GM12878 (cell line): Measurements from ENCODE around the gene GPRC5D.

Source experiments
- CBFB ChIP-seq: IDR thresholded peaks from 2 replicates; pipeline ENCODE4 v1.6.1; 2016; ENCODE audit warnings: antibody characterized with exemption, low read depth
- CEBPB ChIP-seq, 2 experiments: fragments of 150-350 bp in 1 of 2; IDR thresholded peaks; 2 replicates each; pipeline ENCODE4 v1.6.1; 2012 to 2014; ENCODE audit warnings: low read depth in 2 of 2, low read length in 2 of 2, borderline replicate concordance in 1 of 2, inconsistent platforms in 1 of 2
- CREB1 ChIP-seq: IDR thresholded peaks from 2 replicates; pipeline ENCODE4 v1.6.1; 2012; ENCODE audit warnings: low read depth, mild to moderate bottlenecking, inconsistent platforms
- EP300 ChIP-seq, 2 experiments: fragments of 150-350 bp in 1 of 2; IDR thresholded peaks; 2 replicates each; pipeline ENCODE4 v1.6.1; 2011 to 2012; ENCODE audit warnings: low read depth in 2 of 2, low read length in 2 of 2, borderline replicate concordance in 1 of 2, improper control_type of control experiment in 1 of 2, inconsistent platforms in 1 of 2; ENCODE audit not compliant: control insufficient read depth in 1 of 2
- EZH2 ChIP-seq: IDR thresholded peaks from 2 replicates; pipeline ENCODE4 v1.6.1; 2012; ENCODE audit warnings: low read depth, mild to moderate bottlenecking, control low read depth, inconsistent platforms, low read length, borderline replicate concordance; ENCODE audit not compliant: control insufficient read depth
- GABPA ChIP-seq: IDR thresholded peaks from 2 replicates; pipeline ENCODE4 v1.6.1; 2014; ENCODE audit warnings: antibody characterized with exemption, low read depth, mild to moderate bottlenecking, inconsistent platforms
- TCF12 ChIP-seq: IDR thresholded peaks from 2 replicates; pipeline ENCODE4 v1.6.1; 2011; ENCODE audit warnings: low read depth, mild to moderate bottlenecking, low read length
- TCF3 ChIP-seq: IDR thresholded peaks from 2 replicates; pipeline ENCODE4 v1.6.1; 2012; ENCODE audit warnings: low read depth, mild to moderate bottlenecking, low read length, borderline replicate concordance; ENCODE audit not compliant: insufficient read depth
- ZNF274 ChIP-seq: IDR thresholded peaks from one replicate; pipeline ENCODE4 v1.8.0; 2011; ENCODE audit not compliant: insufficient read length, insufficient read depth
- TF ChIP-seq, protein P1 (sequence below): fragments of 450-650 bp; IDR thresholded peaks from 2 replicates; pipeline ENCODE4 v1.6.1; 2016; ENCODE audit warnings: mild to moderate bottlenecking
- TF ChIP-seq, protein P2 (sequence below): IDR thresholded peaks from 2 replicates; pipeline ENCODE4 v1.6.1; 2012; ENCODE audit warnings: low read depth, low read length, improper control_type of control experiment

DNA sequence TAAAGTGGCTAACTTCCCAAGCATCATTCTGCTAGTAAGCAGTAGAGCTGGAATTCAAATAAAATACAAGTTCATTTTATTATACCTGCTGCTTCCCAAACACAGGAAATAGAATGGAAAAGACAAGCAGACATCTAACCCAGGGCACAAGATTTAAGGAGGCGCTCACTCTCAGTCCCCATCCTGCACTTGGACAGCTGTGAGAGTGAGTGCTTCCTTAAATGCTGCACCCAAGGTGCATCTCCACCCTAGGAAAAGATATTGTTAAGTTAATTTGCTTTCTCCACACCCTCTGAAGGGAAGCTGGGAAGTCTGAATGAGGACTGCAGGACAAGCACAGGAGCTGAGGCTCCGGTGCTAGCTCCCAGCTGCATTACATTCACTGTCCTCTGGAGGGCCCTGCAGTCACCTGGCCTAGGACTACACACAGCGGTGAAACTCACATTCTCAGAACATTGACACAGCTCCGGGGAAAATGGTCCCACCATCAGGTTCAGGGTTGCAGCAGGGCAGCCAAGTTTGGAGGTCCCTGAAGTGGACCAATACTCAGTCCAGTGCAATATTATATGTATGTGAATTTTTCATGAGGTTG, 33.9 kb upstream of the GPRC5D start:
- TF ChIP-seq CREB1 = no peak
- no peak for TF ChIP-seq TCF3
- TF ChIP-seq, protein P1, sequence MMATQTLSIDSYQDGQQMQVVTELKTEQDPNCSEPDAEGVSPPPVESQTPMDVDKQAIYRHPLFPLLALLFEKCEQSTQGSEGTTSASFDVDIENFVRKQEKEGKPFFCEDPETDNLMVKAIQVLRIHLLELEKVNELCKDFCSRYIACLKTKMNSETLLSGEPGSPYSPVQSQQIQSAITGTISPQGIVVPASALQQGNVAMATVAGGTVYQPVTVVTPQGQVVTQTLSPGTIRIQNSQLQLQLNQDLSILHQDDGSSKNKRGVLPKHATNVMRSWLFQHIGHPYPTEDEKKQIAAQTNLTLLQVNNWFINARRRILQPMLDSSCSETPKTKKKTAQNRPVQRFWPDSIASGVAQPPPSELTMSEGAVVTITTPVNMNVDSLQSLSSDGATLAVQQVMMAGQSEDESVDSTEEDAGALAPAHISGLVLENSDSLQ = no peak
- TF ChIP-seq TCF12 = no peak
- TF ChIP-seq EZH2 = no peak
- no peak for TF ChIP-seq CBFB
- TF ChIP-seq EP300 (IDR thresholded peaks at IDR 0.05; ENCODE audit: borderline replicate concordance in 1 of 2, control insufficient read depth in 1 of 2, low read depth in 2 of 2, low read length in 2 of 2) = no peak
- no peak for TF ChIP-seq ZNF274
- no peak for TF ChIP-seq GABPA
- TF ChIP-seq, protein P2, sequence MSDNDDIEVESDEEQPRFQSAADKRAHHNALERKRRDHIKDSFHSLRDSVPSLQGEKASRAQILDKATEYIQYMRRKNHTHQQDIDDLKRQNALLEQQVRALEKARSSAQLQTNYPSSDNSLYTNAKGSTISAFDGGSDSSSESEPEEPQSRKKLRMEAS = no peak
- TF ChIP-seq CEBPB (IDR thresholded peaks at IDR 0.05; ENCODE audit: borderline replicate concordance in 1 of 2, low read depth in 2 of 2, low read length in 2 of 2) = no peak
